Transverse colon (tissue), 4 donors: ENCODE data around the gene ACAD9. TPM values are rescaled to one million over a fixed set of nuclear protein-coding genes. Genes with fewer than 3 reads are reported as not detected.

Source experiments
- DNase-seq: peaks from one replicate; pipeline ENCODE4 v3.0.0-alpha.2; 2019
- H3K27ac ChIP-seq, 4 donors: fragments of 200-600 bp; sonication (generic); 2 replicates each; pipeline ENCODE4 v1.5.1; 2016 to 2018; ENCODE audit warnings: inconsistent platforms in 4 of 4
- H3K27me3 ChIP-seq: fragments of 200-600 bp; sonication (generic); 2 replicates; pipeline ENCODE4 v1.5.1; 2017; ENCODE audit warnings: inconsistent platforms
- H3K36me3 ChIP-seq, 4 donors: fragments of 200-600 bp; sonication (generic); 2 replicates each; pipeline ENCODE4 v1.5.1; 2017 to 2019; ENCODE audit warnings: inconsistent platforms in 4 of 4
- H3K4me1 ChIP-seq, 4 donors: fragments of 200-600 bp; sonication (generic); 2 replicates each; pipeline ENCODE4 v1.5.1; 2017 to 2020; ENCODE audit warnings: inconsistent platforms in 4 of 4
- H3K4me3 ChIP-seq, 4 donors: fragments of 200-600 bp; sonication (generic); 1 replicate in 1 of 4; 2 replicates in 3 of 4; pipeline versions ENCODE4 v1.5.1 to v1.6.1; 2017 to 2019; ENCODE audit warnings: inconsistent platforms in 4 of 4
- H3K9me3 ChIP-seq, 2 donors: fragments of 200-600 bp; sonication (generic); 2 replicates each; pipeline ENCODE4 v1.5.1; 2017 to 2019; ENCODE audit warnings: inconsistent platforms in 2 of 2
- EP300 ChIP-seq: sonication (generic); formaldehyde crosslinking; IDR thresholded peaks from one replicate; pipeline ENCODE4 v1.6.1; 2017; ENCODE audit warnings: antibody characterized with exemption, low read depth
- POLR2A ChIP-seq: fragments of 450-650 bp; IDR thresholded peaks from one replicate; pipeline ENCODE4 v1.6.1; 2016; ENCODE audit warnings: antibody characterized with exemption, mild to moderate bottlenecking, moderate library complexity
- POLR2AphosphoS5 ChIP-seq, 3 donors: sonication (generic); formaldehyde crosslinking; IDR thresholded peaks; one replicate each; pipeline ENCODE4 v1.6.1; 2016; ENCODE audit warnings: antibody characterized with exemption in 3 of 3
- WGBS, 2 donors: methylation state at CpG; one replicate each; pipeline ENCODE4 v1.1.5; 2018; ENCODE audit warnings: low coverage in 1 of 2; 5-methylcytosine and 5-hydroxymethylcytosine counted together
- in situ Hi-C, 4 donors: fragments of 200-750 bp; cut with MboI; loops; one replicate each; pipeline versions ENCODE4 v1.15.0 to v1.15.1; 2017; ENCODE audit warnings: low sequenced_read_pairs in 3 of 4, low pct_ligation_motif_present in 1 of 4, low pct_unique_long_range_greater_than_20kb in 1 of 4
- intact Hi-C: fragments of 100-400 bp; cut with DNase I; formaldehyde crosslinking; loops from one replicate; pipeline ENCODE4 v1.15.1; 2023; ENCODE audit warnings: low total_unique reads
- total RNA-seq, 4 donors: library from RNA; depleted of rRNA; stranded (reverse); fragments of >200 nt; gene quantifications; one replicate each; pipeline ENCODE4 v1.1.0, GENCODE V29; 2016
- TF ChIP-seq, protein P1 (sequence below), 5 experiments: fragments of 200-600 bp in 3 of 5; fragments of 450-650 bp in 2 of 5; sonication (generic) in 3 of 5; IDR thresholded peaks; 1 replicate in 2 of 5; 2 replicates in 3 of 5; pipeline ENCODE4 v1.5.1; 2016 to 2017; ENCODE audit warnings: antibody characterized with exemption in 5 of 5, inconsistent platforms in 3 of 5, mild to moderate bottlenecking in 2 of 5, moderate library complexity in 1 of 5

The ACAD9 gene
- total RNA-seq, 4 donors from 2014 or later = 37.3 to 158 (median 85.0) TPM

DNA sequence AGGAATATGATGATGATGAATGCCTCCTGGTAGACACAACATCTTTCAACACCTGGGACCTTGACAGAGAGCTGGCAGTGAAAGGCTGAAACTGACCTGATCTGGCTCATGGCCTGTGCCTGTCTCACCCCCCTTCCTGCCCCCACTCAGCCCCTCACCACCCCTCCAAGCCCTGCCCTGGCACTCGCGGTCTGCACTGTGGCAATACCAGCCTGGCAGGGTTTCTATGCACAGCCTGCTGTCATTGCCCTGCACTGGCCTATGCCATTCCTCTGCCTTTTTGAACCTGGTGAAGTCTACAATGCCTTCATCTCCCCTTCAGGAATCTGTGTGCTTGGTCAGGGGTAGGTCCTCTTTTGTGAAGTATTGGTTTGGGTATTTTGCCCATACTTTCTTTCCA, 56.5 kb downstream of the ACAD9 start:
- Histone ChIP-seq H3K9me3 (no peaks in the 10 kb centered on the region), H3K36me3 (no peaks in the 10 kb centered on the region), H3K27me3 (no peaks in the 10 kb centered on the region), H3K4me1 (no peaks in the 10 kb centered on the region), H3K27ac (no peak overlapping the region), H3K4me3 (no peak overlapping the region)
- in situ Hi-C loops = no loop called here
- intact Hi-C loops = no loop called here
- 81% methylated on average over 2 of the region's 2 CpGs; no CpG with 5 or more reads in 1 of the 2 donors for WGBS, 2 donors
- DNase-seq = no peak
- no peak for TF ChIP-seq EP300
- TF ChIP-seq, protein P1, sequence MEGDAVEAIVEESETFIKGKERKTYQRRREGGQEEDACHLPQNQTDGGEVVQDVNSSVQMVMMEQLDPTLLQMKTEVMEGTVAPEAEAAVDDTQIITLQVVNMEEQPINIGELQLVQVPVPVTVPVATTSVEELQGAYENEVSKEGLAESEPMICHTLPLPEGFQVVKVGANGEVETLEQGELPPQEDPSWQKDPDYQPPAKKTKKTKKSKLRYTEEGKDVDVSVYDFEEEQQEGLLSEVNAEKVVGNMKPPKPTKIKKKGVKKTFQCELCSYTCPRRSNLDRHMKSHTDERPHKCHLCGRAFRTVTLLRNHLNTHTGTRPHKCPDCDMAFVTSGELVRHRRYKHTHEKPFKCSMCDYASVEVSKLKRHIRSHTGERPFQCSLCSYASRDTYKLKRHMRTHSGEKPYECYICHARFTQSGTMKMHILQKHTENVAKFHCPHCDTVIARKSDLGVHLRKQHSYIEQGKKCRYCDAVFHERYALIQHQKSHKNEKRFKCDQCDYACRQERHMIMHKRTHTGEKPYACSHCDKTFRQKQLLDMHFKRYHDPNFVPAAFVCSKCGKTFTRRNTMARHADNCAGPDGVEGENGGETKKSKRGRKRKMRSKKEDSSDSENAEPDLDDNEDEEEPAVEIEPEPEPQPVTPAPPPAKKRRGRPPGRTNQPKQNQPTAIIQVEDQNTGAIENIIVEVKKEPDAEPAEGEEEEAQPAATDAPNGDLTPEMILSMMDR (IDR thresholded peaks at IDR 0.05) = no peak
- no peak for TF ChIP-seq POLR2A
- no peak for TF ChIP-seq POLR2AphosphoS5 (IDR thresholded peaks at IDR 0.05)

DNA sequence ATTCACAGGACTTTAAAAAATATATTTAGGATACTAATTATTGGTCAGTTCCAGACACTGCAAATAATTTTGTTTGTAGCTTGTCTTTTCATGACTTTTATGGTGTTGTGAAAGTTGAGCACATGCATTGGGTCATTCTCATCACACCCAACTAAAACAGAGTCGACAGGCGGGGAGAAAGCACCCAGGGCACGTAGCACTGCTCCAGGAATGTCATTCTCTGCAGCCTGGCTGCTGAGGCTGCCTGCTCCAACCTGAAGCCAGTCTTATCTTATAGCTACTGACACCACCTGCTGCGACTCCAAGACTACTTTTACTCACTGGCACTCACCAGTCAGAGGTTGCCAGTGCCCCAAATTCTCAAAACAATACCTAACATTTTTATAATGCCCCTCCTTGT, 56.9 kb downstream of the ACAD9 start:
- in situ Hi-C loops (no loop called here), intact Hi-C loops (no loop called here)
- no peaks in the 10 kb centered on the region for H3K36me3 ChIP-seq
- H3K27ac ChIP-seq = no peak overlapping the region
- WGBS, 2 donors = 43 to 70% methylated on average over 1 to 4 of the region's 4 CpGs
- no peak for DNase-seq
- no peaks in the 10 kb centered on the region for H3K9me3 ChIP-seq
- no peaks in the 10 kb centered on the region for H3K27me3 ChIP-seq
- H3K4me1 ChIP-seq = no peaks in the 10 kb centered on the region
- TF ChIP-seq POLR2A (no peak), EP300 (no peak), POLR2AphosphoS5 (IDR thresholded peaks at IDR 0.05) (no peak)
- TF ChIP-seq, protein P1 (IDR thresholded peaks at IDR 0.05) = no peak
- H3K4me3 ChIP-seq = no peak overlapping the region

DNA sequence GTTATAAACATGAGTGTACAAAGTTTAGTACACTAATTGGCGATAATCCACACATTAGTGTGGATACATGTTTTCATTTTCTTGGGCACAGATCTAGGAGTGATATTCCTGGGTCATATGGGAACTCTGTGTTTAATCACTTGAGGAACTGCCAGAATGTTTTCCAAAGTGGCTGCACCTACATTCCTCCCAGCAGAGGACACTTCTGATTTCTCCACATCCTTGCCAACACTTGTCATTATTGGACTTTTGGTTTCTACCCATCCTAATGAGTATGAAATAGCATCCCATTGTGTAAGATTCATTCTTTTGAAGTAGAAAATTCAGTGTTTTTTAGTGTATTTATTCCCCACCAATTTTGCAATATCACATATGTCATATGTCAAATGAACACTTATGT, 60.8 kb downstream of the ACAD9 start:
- H3K9me3 ChIP-seq = no peaks in the 10 kb centered on the region
- H3K4me3 ChIP-seq = no peak overlapping the region
- in situ Hi-C loops = no loop called here
- TF ChIP-seq, protein P1 (IDR thresholded peaks at IDR 0.05) = no peak
- no peak for TF ChIP-seq POLR2AphosphoS5 (IDR thresholded peaks at IDR 0.05)
- no peak for TF ChIP-seq EP300
- no peak for TF ChIP-seq POLR2A
- H3K27ac ChIP-seq = no peak overlapping the region
- H3K27me3 ChIP-seq = no peaks in the 10 kb centered on the region
- H3K36me3 ChIP-seq = no peaks in the 10 kb centered on the region
- no peaks in the 10 kb centered on the region for H3K4me1 ChIP-seq
- DNase-seq = no peak
- intact Hi-C loops = no loop called here
- 86 to 100% methylated on average over 1 of the region's 1 CpG for WGBS, 2 donors

DNA sequence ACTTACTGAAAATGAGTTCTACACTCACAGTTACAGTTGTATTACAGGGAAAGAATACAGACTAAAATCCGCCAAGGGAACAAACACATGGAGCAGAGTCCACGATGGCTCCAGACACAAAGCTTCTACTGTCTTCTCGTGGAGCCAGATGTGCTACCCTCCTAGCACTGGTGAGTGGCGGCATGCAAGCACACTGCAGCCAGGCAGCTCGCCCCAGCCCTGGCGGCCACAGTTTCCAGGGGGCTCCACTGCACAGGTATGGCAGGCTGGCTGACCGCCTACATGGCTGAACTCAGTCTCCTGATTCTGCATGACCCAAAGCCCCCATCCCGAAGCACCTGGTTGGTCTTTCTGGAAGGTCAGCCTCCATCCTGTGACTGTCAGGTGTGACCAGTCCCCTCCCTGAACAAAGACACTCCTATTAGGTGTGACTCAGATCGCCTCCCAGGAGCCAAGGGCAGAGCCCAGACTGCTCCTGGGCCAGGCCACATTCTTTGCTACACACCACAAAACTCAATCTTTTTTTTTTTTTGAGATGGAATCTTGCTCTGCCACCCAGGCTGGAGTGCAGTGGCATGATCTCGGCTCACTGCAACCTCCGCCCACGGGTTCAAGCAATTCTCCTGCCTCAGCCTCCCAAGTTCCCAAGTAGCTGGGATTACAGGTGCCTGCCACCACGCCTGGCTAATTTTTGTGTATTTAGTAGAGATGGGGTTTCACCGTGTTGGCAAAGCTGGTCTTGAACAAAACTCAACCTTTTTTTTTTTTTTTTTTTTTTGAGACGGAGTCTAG, 62.9 kb downstream of the ACAD9 start:
- intact Hi-C loops (no loop called here), in situ Hi-C loops (no loop called here)
- TF ChIP-seq POLR2A (no peak), POLR2AphosphoS5 (IDR thresholded peaks at IDR 0.05) (no peak), EP300 (no peak)
- TF ChIP-seq, protein P1 (IDR thresholded peaks at IDR 0.05) = no peak
- WGBS, 2 donors = 76 to 88% methylated on average over 3 to 15 of the region's 15 CpGs
- Histone ChIP-seq H3K36me3 (no peaks in the 10 kb centered on the region), H3K27ac (no peak overlapping the region), H3K9me3 (no peaks in the 10 kb centered on the region), H3K4me3 (no peak overlapping the region), H3K4me1 (no peaks in the 10 kb centered on the region), H3K27me3 (no peaks in the 10 kb centered on the region)
- DNase-seq = no peak
